Measurements from ENCODE around the gene GLE1.
"Not testable (repeated sequence)": the region's sequence is repeated elsewhere in the genome, so short reads cannot be mapped to it uniquely, and the experiment has no call there.

GLE1 gene

DNA sequence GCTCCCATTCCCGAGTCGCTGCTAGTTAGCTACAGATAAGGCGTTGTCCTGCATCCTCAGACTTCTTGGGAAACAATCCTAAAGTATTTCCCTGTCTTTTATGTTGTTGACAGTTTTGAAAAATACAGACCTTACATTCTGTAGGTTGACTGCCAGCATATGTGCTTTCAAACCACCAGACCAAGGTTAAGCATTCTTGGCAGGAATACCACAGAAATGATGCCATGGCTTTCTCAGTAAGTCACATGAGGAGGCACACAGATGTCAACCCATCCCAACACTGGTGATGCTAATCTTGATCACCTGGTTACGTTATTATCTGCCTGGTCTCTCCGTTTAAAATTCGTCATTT lies 871 bp downstream of the GLE1 start:
- TF ChIP-seq, protein P1, sequence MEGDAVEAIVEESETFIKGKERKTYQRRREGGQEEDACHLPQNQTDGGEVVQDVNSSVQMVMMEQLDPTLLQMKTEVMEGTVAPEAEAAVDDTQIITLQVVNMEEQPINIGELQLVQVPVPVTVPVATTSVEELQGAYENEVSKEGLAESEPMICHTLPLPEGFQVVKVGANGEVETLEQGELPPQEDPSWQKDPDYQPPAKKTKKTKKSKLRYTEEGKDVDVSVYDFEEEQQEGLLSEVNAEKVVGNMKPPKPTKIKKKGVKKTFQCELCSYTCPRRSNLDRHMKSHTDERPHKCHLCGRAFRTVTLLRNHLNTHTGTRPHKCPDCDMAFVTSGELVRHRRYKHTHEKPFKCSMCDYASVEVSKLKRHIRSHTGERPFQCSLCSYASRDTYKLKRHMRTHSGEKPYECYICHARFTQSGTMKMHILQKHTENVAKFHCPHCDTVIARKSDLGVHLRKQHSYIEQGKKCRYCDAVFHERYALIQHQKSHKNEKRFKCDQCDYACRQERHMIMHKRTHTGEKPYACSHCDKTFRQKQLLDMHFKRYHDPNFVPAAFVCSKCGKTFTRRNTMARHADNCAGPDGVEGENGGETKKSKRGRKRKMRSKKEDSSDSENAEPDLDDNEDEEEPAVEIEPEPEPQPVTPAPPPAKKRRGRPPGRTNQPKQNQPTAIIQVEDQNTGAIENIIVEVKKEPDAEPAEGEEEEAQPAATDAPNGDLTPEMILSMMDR (IDR thresholded peaks at IDR 0.05; ENCODE audit: borderline replicate concordance, control extremely low read depth, extremely low read depth, insufficient read depth, missing control alignments): no peak
- DNase-seq (ENCODE audit: low spot score): no peak
- in situ Hi-C loops (cut with MboI; ENCODE audit: low sequenced_read_pairs, unreplicated experiment): no loop called here

DNA sequence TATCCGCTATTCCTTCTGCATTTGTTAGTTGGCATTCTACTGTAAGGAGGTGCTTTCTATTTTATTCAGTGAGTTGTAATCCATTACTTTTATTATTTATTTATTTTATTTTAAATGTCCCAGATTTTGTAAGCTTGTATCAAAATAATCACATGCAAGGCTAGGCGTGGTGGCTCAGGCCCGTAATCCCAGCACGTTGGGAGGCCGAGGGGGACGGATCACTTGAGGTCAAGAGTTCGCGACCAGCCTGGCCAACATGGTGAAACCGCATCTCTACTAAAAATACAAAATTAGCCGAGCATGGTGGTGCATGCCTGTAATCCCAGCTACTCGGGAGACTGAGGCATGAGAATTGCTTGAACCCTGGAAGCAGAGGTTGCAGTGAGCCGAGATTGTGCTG lies 1.4 kb downstream of the GLE1 start:
- DNase-seq (ENCODE audit: low spot score); in situ Hi-C loops (cut with MboI; ENCODE audit: low sequenced_read_pairs, unreplicated experiment): not testable (repeated sequence)

DNA sequence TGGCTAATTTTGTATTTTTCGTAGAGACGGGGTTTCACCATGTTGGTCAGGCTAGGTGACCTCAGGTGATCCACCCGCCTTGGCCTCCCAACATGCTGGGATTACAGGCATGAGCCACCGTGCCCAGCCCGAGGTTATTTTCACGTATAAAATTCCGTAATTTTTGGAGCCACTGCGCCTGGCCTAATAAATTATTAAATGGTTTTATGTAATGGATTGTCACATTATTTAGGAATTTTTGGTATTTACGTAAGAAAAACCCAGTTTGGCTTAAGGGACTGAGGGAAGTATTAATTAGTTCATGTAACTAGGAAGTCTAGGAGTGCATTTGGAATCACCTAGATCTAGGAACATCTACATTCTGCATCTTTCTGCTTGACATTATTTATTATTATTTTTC lies 8.3 kb downstream of the GLE1 start:
- no peak for DNase-seq (ENCODE audit: low spot score)
- TF ChIP-seq, protein P1 (IDR thresholded peaks at IDR 0.05; ENCODE audit: borderline replicate concordance, control extremely low read depth, extremely low read depth, insufficient read depth, missing control alignments): no peak
- in situ Hi-C loops (cut with MboI; ENCODE audit: low sequenced_read_pairs, unreplicated experiment): no loop called here

DNA sequence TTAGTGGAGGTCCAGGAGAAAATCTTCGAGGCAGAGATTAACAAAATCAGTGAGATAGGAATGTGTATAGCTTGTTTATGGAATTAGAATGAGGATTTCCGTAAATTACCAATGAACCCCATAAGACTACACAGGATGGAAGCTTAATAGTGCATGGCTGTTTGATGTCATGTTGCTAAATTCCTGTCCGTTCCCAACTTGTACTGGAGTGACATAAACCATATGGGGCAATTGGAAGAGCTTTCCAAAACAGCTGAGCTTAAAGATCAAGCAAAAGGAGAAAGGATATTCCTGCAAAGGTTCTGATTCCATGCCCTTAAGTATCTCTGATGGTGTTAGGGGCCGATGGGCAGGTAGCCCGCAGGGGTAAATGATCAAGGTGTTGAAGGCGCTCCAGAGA lies 17.4 kb downstream of the GLE1 start:
- TF ChIP-seq, protein P1 (IDR thresholded peaks at IDR 0.05; ENCODE audit: borderline replicate concordance, control extremely low read depth, extremely low read depth, insufficient read depth, missing control alignments): no peak
- in situ Hi-C loops (cut with MboI; ENCODE audit: low sequenced_read_pairs, unreplicated experiment): no loop called here
- DNase-seq (ENCODE audit: low spot score): no peak

DNA sequence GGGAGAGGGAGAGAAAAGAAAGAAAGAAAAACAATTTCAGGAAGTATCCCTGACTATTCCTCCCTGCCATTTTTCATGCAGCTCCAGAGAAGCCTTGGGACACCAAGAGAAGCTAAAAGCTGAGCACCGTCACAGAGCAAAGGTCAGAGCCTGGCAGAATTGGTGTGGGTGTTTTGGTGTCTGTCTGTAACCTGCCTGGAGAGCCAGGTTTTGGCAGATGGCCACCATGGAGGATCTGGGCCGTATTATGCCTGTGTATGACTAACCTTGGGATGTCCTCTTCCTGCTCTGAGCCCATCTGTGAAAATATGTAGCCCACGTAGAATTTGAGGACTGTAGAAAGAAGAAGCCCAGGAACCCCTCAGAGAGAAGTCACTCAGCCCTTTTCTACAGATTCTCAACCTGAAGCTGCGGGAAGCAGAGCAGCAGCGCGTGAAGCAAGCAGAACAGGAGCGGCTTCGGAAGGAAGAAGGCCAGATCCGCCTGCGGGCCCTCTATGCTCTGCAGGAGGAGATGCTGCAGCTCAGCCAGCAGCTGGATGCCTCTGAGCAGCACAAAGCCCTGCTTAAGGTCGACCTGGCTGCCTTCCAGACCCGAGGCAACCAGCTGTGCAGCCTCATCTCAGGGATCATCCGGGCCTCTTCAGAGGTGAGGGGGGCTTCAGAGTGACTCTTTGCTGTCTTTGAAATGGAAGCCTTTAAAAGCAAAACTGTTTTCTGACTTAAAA lies 18.8 kb downstream of the GLE1 start:
- TF ChIP-seq, protein P1 (IDR thresholded peaks at IDR 0.05; ENCODE audit: borderline replicate concordance, control extremely low read depth, extremely low read depth, insufficient read depth, missing control alignments): no peak
- DNase-seq (ENCODE audit: low spot score): no peak
- in situ Hi-C loops (cut with MboI; ENCODE audit: low sequenced_read_pairs, unreplicated experiment): no loop called here

DNA sequence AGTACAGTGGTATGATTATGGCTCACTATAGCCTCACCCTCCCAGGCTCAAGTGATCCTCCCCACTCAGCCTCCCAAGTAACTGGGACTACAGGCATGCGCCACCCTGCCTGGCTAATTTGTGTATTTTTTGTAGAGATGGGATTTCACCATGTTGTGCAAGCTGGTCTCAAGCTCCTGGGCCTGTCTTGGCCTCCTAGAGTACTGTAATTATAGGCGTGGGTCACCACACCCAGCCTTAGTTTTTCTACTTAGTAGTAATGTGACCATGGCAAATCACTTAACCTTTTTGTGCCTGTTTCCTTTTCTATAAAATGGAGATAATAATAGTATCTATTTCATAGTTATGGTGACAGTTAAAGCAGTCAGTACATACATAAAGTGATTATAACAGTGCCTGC lies 22.2 kb downstream of the GLE1 start:
- in situ Hi-C loops (cut with MboI; ENCODE audit: low sequenced_read_pairs, unreplicated experiment): no loop called here
- TF ChIP-seq, protein P1 (IDR thresholded peaks at IDR 0.05; ENCODE audit: borderline replicate concordance, control extremely low read depth, extremely low read depth, insufficient read depth, missing control alignments): no peak
- no peak for DNase-seq (ENCODE audit: low spot score)

DNA sequence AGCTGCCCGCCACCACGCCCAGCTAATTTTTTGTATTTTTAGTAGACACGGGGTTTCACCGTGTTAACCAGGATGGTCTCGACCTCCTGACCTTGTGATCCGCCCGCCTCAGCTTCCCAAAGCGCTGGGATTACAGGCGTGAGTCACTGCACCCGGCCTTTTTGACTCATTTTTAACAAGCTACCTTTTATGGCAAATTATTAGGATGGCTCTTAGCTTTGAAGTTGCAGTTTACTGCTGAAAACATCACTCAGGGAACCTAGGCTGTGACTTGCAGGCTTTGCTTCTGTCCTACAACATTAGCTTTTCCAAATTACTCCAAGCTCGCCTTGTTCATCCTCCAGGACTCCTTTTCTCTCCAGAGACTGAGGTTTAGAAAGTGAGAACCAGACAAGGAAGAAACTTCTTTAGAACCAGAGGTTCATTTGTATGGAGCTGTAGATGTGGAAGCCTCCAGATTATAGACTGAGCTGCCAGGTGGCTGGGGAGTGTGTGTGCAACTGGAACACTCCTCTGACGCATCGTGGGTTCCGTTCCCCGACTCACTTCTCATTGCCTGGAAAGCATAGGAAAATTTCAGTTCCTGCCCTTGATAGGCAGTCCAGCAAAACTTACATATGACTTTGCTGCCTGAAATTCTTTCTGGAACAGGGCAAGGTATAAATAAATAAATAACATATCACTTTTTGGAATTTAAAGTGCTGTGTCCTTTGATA lies 24.1 kb downstream of the GLE1 start:
- no peak for DNase-seq (ENCODE audit: low spot score)
- TF ChIP-seq, protein P1 (IDR thresholded peaks at IDR 0.05; ENCODE audit: borderline replicate concordance, control extremely low read depth, extremely low read depth, insufficient read depth, missing control alignments): no peak
- in situ Hi-C loops (cut with MboI; ENCODE audit: low sequenced_read_pairs, unreplicated experiment): no loop called here
